CD4-positive, alpha-beta T cell treated with Interleukin-2 at 100 ng/mL for 4 hours (primary cell): ENCODE results near the gene PSG5.
"Not testable (repeated sequence)": the region's sequence is repeated elsewhere in the genome, so short reads cannot be mapped to it uniquely, and the experiment has no call there.

Experiments used
- DNase-seq: peaks from one replicate; pipeline ENCODE4 v3.0.0-alpha.2; 2020; ENCODE audit warnings: low spot score

Gene PSG5

DNA sequence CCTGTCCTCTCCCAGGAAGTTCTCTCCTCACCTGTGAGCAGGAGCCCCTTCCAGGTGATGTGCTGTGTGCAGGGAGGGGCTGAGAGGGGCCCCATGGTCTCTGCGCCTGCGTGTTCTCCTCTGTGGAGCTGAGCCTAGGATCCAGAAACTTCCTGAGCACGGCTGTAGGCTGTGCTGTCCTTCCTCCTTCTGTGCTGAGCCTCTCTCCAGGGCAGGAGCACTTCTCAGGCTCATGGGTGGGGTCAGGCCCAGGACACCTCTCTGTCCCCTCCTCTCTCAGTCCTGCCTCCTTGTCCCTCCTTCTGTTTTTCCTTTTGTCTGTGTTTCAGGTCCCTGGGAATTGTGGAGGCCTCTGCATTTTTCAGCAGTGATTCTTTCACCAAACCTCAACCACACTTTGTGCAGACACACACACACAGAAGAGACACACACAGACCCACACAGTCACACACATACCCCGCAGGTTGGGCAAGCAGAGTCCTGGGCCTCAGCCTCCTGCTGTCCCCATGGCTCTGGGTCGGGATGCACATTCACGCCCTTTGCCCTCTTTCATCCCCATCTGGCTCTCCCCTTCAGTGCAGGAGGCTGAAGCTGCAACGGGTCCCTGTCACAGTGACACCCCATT, at the start of gene PSG5:
PSG5 (minus strand) TSS at position 226 of the 625 bp plus-strand sequence; CDS start at position 95, 131 bp downstream.
- not testable (repeated sequence) for DNase-seq

DNA sequence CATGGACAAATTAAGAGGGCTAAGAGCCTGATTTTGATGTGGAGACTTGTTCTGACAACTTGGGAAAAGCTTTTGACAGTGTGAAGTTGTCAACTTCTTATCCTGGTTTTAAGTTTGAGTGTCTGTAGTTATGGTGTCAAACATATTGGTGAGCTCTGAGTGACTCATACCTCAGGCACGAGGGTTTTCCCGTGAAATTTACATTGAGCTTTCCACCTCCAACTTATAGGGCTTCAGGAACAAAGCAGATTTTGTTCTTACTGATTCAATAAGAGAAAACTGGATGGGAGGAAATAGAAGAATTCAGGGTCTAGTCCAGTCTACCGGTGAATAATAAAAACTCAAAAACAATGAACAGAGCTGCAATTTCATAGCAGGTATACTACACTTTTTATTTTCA, 49.4 kb upstream of the PSG5 start:
- DNase-seq = not testable (repeated sequence)

DNA sequence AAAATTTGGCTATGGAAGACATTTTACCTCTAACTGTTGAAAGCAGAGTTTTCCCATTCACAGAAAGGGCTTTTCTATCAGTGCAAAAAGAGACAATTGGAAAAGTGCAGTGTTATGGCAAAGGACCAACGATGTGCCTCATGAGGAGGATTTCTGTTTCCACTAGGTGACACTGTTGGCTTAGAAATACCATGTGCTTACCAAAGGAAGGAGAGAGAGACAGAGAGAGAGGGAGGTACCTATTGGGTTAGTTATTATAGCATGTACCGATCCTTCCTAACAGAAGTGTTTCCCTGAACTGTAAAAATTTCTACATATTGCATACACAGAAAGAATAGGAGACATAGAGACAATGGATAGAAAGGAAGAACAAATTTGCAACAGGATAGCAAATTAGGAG, 43.0 kb upstream of the PSG5 start:
- DNase-seq = no peak

DNA sequence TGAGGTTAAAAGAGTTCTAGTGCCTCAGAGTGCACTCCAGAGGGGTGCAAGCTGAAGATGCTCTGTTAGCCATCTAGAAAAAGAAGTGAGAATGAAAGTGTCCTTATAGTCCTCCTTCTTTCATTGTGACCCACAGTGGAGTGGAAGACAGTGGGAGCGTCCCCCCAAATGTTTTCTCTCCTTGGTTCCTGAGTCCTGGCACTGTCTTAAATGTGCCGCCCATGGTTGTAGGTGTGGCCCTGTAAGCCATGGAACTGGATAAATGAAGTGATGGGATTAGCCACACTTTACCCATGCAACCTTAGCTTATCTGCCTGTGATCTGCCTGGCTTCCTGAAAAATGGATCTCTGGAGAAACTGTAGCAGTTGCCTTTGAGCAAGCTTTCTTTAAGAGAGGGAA, 42.4 kb upstream of the PSG5 start:
- not testable (repeated sequence) for DNase-seq

DNA sequence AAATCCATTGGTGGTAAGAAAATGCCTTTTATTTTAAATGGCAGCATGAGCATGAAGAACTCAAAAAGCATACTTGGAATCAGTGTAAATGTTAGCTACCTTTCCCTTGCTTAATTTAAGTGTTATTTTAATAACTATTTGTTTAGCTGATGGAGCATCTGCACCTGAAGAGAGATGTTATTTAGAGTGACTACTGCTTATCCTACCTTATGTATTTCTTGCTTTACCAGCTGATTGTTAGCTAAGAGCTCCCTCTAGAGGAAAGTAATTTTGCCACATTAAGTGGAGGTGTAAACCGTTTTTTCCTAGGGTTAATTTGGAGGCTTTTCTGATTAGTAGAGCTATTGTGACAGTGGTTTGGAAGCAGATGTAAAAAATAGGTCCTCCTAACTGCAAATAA, 40.6 kb upstream of the PSG5 start:
- not testable (repeated sequence) for DNase-seq

DNA sequence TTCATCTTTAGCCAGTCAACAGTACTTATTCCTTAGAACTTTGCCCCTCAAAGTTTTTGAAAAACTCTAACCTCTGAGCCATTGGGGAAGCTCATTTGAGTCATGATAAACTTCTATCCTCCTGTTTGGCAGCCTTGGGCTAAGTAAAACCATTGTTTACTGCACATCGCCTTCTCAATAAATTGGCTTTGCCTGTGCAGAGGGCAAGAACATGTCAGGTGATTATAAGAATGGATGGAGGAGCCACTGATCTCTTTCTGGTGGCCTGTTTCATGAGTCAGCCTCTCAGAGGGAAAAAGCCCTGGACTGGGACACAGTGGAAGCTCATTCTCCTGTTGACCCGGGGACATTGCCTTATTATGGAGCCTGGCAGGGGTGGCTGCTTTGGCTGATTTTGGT, 38.5 kb upstream of the PSG5 start:
- no peak for DNase-seq

DNA sequence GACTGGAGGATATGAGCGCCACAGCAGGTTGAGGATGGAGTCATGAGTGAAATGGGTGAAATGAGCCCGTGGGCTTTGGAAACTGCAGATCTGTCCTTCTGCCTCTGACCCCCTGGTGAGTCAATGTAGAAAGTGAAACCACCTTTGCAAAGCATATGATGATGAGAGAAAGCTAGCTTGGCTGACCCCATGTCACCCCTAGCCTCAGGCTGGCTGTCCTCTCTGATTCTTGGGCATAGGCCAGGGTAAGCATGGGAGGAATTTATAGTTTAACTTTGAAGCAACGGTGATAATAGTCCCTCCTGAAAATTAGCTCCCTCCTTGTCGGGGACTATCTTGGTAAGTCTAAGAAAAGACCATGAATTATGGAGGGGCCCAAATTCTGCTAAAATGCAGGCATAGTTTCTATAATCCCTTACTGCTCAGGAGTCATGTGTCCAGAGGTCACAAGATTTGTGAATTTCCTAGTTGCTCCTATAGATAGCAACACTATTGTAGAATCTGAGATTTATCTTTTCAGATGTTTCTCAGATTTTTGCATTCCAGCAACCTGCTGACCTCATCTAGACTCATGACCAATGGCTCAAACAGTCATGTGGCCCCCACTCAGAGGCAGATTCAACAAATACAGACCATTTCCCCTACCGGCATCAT, 38.0 kb upstream of the PSG5 start:
- DNase-seq = not testable (repeated sequence)

DNA sequence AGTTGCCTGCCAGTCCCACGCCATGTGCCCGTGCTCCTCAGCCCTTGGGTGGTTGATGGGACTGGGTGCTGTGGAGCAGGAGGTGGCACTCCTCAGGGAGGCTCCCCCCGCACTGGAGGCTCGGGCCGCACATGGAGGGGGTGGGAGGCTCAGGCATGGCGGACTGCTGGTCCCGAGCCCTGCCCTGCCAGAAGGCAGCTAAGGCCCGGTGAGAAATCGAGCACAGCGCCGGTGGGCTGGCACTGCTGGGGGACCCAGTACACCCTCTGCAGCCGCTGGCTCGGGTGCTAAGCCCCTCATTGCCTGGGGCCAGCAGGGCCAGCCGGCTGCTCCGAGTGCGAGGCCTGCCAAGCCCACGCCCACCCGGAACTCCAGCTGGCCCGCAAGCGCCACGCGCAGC, 35.6 kb upstream of the PSG5 start:
- DNase-seq = not testable (repeated sequence)

DNA sequence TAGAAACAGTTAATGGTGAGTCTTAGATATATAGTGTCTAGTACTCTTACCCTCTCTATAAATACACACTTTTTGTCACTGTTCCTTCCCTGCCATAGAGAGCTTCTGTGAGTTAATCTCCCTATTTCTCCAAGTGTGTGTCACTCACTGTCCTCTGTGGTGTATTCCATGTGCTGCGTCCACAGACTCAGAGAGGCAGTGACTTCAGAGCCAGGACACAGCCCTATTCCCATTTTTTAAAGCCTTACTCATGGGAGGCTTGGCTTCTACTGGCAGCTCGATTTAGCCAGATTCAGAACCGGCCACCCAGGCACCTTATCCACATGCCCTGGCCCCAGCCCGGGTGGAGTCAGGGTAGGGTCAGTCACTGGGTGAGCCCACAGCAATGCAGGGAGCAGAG, 32.8 kb upstream of the PSG5 start:
- DNase-seq = not testable (repeated sequence)

DNA sequence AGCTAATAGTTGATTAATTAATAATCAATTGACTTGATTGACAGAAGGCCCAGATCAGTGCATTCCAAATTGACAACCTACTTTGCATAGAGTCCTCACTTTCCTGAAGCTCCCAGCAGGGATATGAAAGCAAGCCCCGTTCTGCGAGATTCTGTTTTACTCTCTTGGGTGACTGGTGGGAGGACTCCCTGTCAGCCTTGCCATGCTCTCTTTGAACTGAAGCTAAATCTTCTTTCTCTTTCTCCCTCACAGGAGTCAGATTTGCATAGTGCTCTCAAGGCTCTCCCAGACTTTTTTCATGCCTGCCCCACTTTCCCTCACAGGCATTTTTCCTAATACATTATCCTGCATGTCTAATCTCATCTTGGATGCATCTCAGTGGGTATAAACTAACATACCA, 29.5 kb upstream of the PSG5 start:
- not testable (repeated sequence) for DNase-seq

DNA sequence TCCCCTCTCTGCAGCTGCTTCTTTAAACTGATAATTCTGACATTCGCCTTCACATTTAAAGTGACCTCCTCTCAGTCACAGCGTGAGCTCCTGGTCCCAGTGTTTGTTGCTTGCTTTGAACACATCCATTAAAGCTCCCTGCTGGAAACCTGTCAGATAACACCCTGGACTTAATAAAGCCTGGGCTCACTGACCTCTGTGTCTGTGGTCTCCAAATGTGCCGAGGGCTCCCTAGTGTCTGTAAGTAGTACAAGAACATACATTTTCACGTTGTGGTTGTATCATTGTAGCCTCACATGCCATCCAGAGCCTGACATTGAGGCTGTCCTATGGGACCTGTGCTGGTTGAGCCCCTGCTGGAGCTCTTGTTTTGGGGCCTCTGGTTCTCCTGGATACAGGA, 21.7 kb upstream of the PSG5 start:
- no peak for DNase-seq

DNA sequence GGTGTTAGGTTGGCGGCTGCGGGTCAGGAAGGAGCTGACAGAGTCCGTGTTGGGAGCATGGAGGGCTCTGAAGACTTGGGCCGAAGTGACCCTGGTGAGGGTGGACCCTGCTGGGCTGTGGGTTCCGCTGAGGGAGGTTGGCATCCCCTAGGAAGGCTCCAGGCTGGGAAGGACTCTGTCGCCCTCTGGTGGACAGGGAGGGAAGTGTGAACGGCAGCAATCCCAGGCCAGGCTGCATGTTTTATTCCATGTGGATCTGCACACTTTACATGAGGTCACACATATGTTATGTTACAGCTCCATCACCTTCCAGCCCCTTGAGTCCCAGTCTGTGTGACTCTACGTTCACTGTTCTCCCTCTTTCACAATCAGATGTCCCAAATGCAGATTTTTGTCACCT, 20.8 kb upstream of the PSG5 start:
- not testable (repeated sequence) for DNase-seq

DNA sequence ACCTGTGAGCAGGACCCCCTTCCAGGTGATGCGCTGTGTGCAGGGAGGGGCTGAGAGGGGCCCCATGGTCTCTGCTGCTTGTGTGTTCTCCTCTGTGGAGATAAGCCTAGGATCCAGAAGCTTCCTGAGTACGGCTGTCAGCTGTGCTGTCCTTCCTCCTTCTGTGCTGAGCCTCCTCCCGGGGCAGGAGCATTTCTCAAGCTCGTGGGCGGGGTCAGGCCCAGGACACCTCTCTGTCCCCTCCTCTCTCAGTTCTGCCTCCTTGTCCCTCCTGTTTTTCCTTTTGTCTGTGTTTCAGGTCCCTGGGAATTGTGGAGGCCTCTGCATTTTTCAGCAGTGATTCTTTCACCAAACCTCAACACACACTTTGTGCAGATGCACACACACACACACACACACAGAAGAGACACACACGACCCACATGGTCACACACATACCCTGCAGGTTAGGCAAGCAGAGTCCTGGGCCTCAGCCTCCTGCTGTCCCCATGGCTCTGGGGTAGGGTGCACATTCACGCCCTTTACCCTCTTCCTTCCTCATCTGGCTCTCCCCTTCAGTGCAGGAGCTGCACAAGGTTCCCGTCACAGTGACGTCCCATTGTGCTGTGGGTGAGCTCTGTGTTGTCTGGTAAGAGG, 19.3 kb upstream of the PSG5 start, which contains the start of gene PSG4:
PSG4 (minus strand) TSS at position 168 of the 635 bp plus-strand sequence; CDS start at position 66, 102 bp downstream.
- DNase-seq = not testable (repeated sequence)

DNA sequence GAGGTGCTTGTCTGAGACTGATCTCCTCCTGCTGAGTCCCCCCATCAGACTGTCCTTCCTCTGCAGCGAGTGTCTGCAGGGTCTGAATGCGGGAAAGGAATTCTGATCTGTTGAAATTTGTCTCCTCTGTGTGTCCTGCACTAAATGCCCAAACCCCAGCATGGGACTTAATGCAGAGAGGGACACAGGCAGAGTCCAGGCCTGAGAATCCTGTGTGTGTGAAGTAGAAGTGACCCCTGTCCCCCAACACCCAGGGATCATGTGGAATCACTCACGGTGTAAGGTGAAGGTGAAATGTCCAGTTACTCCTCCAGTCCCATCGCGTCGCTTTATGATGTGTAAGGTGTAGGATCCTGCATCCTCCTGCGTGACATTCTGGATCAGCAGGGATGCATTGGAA, 17.3 kb upstream of the PSG5 start:
- DNase-seq = not testable (repeated sequence)

DNA sequence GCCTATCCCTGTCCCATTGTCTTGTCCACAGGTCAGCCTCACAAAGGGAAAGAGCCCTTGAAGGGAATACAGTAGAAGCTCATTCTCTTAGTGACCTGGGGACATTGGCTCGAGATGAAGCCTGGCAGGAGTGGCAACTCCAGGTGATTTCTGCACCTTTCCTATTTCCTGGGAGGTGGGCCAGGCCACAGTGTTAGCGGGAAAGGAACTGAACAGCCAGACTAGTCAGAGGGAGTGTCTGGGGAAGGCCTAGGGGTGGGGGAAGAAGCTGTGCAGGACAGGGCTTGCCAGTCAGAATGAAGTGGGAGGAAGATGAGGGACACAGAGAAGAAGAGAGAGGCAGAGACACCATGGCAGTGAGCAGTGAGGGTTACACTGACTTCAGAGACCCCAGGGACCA, 15.6 kb upstream of the PSG5 start:
- not testable (repeated sequence) for DNase-seq

DNA sequence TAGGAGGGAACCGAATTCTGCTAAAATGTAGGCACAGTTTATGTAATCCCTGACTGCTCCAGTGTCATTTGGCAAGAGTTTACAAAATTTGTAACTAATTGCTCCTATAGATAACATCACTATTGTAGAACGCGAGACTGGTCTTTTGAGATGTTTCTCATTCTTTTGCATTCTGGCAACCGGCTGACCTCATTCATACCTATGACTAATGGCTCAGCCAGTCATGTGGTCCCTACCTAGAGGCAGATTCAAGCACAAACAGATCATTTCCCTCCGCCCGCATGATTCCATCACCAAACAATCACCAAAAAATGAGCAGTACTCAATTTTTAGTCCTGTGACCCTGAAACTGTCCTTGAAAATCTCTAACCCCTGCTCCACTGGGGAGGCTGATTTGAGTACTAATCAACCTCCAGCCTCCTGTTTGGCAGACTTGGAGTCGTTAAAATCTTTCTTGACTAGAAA, 15.0 kb upstream of the PSG5 start:
- not testable (repeated sequence) for DNase-seq

DNA sequence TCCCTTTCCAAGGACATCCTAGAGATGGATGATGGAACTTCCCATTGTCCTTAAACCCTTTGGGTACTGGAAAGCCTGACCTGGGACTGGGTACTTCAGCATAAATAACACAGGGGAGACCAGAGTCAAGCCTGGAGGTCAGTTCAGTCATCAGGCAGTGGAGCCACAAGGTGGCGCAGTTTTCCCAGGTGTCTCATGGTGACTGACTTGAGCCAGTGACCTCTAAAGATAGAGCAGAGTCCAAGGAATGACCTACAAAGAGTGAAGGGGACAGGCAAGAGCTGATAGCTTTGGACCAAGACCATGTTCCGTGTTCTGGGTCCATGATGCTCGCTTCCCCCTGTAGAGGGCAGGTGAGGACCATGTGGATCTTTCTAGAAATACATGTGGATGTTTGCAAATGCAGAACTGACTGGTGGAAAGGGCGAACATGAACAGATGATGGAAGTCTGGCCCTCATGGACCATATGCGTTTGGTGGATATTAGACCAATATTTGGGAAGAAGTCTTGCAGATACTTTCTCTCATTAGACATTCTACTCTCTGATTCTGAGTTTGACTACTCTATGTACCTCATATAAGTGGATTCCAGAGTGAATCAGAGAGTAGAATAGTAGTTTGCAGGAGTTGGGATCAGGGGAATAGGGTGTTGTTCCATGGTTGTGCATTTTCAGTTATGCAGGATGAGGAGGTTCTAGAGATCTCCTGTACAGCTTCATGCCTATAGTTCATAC, 12.5 kb upstream of the PSG5 start:
- not testable (repeated sequence) for DNase-seq

DNA sequence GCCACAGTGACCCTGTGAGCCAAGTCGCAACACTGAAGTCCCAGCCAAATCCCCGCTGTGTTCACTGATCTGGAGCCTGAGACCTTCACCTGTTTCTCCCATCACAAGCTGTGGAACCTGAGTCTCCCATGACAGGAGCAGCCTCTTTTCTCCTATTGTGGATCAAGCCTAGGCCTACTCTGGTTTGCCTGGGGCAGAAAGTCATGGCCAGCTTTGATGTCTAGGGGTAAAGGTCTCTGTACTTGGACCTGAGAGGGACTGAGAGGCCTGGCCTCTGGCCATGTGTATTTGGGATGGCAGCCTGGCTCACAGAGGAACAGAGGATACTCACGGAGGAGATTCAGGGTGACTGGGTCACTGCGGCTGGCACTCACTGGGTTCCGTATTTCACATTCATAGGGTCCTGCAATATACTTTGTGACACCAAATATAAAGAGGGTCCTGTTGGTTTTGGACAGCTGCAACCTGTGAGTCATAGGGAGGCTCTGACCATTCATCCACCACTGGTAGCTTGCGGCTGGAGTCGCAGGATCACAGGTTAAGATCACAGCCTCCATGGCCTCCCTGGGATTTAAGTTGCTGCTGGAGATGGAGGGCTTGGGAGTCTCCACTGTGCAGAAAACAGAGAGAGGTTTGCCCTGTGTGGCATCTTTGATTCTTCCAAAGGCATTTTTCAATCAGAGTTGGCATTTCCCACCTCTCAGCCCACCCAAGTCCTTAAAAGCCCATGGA, 11.5 kb upstream of the PSG5 start:
- DNase-seq = not testable (repeated sequence)

DNA sequence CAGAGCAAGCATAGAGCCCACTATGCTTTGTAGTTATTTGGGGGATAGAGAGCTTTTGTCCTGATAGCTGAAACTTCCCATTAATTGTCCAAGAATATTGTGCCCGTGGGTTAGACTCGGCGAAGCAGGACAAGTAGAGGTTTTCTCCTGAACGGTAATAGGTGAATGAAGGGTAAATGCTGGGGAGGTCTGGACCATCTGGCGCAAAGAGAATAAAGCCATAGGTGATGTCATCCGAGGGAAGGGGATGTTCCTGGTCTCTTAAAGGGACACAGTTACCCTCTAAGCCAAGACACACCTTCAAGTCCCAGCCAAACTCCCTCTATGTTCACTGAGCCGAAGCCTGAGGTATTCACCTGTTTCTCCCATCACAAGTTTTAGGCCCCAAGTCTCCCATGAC, 8.1 kb upstream of the PSG5 start:
- not testable (repeated sequence) for DNase-seq

DNA sequence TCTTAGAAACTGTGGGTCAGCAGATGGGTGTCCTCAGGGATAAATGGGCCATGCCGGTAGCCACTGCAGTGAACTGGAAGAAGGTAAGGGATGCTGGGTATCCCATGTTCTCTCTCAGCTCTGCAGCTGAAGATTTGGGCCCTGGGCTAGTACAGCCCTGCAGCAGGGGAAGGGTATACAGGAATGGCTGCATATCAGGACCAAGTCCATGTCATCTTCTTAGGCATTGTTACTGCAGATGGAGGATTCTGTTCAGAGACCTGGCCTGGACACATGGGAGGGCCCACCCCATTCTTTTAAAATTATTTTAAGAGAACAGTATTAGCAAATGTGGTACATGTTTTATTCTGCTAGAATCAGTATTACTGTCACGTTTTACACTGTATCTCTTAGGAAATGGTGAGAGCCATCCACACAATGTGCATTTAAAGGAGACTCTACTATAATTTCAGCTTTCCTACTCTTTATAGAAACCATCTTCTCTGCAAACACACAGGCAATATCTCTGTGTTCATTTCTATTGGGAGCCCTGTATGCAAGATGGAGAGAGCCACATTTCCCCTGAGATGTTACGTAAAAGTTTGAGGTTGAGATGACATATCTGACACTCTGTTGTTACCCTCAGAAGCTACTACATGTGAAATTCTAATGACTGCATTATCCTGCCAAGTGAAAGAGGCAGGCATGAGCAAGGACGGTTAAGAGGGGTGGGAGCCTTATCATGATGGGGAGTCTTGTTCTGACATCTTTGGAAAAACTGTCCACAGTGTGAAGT, 6.2 kb upstream of the PSG5 start:
- DNase-seq = not testable (repeated sequence)

DNA sequence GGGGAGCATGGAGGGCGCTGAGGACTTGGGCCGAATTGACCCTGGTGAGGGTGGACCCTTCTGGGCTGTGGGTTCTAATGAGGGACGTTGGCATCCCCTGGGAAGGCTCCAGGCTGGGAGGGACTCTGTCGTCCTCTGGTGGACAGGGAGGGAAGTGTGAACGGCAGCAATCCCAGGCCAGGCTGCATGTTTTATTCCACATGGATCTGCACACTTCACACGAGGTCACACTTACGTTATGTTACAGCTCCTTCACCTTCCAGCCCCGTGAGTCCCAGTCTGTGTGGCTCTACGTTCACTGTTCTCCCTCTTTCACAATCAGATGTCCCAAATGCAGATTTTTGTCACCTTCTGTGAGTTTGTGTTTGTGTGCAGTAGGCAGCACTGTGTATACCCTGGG, 1.8 kb upstream of the PSG5 start:
- not testable (repeated sequence) for DNase-seq
